Endothelial cell of umbilical vein (primary cell): ENCODE measurements around the gene GIMAP8. TPM values are rescaled to one million over a fixed set of nuclear protein-coding genes. Genes with fewer than 3 reads are reported as not detected.

Experiments used
- BruUV-seq: library from RNA; stranded (reverse); fragments of 400-500 nt; replicated peaks from 2 replicates; lab custom pipeline; 2021; lab: Mats Ljungman, UMichigan
- CTCF ChIA-PET: fragments of 300-600, 350-600 bp; sonication (Branson Sonifier 250); formaldehyde crosslinking; loops from one replicate; lab custom pipeline; 2021; ENCODE audit warnings: antibody characterized with exemption, inconsistent platforms; lab: Charles Lee
- POLR2A ChIA-PET: fragments of 300-600, 350-600 bp; sonication (Branson Sonifier 250); formaldehyde crosslinking; loops from one replicate; lab custom pipeline; 2021; ENCODE audit warnings: antibody characterized with exemption, inconsistent platforms; lab: Charles Lee
- DNase-seq: peaks from one replicate; pipeline ENCODE4 v3.0.0-alpha.2; 2011; ENCODE audit warnings: low read depth, low spot score
- FAIRE-seq: peaks from 2 replicates; lab custom pipeline; 2011; peaks lifted over from hg19 to GRCh38; lab: Jason Lieb, UNC
- H2AFZ ChIP-seq: 2 replicates; pipeline ENCODE4 v1.6.0; 2012; ENCODE audit warnings: low read depth, low read length, control low read depth, inconsistent platforms
- H3K27ac ChIP-seq: 2 replicates; pipeline ENCODE4 v1.5.1; 2011; ENCODE audit warnings: low read depth, mild to moderate bottlenecking, control low read depth, low read length, moderate library complexity; ENCODE audit not compliant: insufficient read depth
- H3K27me3 ChIP-seq, 2 experiments: 2 replicates each; pipeline versions ENCODE4 v1.6.0 to v1.6.1; 2011; ENCODE audit warnings: low read length in 2 of 2, mixed read lengths in 1 of 2; ENCODE audit not compliant: control insufficient read depth in 2 of 2, insufficient read depth in 2 of 2
- H3K36me3 ChIP-seq, 2 experiments: 2 replicates in 1 of 2; 3 replicates in 1 of 2; pipeline ENCODE4 v1.5.1; 2011; ENCODE audit warnings: low read length in 2 of 2, mild to moderate bottlenecking in 1 of 2, moderate library complexity in 1 of 2; ENCODE audit not compliant: control insufficient read depth in 2 of 2, insufficient read depth in 2 of 2; ENCODE audit errors: extremely low read depth in 1 of 2
- H3K4me1 ChIP-seq: 3 replicates; pipeline ENCODE4 v1.5.1; 2011; ENCODE audit warnings: mild to moderate bottlenecking, low read length; ENCODE audit not compliant: control insufficient read depth, insufficient read depth; ENCODE audit errors: extremely low read depth
- H3K4me2 ChIP-seq: 2 replicates; pipeline ENCODE4 v1.6.1; 2011; ENCODE audit warnings: low read length, control low read depth, mixed read lengths; ENCODE audit not compliant: insufficient read depth
- H3K4me3 ChIP-seq, 3 experiments: fragments of 200-600 bp in 1 of 3; sonication (generic), shearing (Covaris generic) in 1 of 3; replicated peaks in 1 of 3; 2 replicates each; pipeline ENCODE4 v1.5.1; 2011 to 2016; ENCODE audit warnings: control low read depth in 3 of 3, low read length in 3 of 3, mild to moderate bottlenecking in 2 of 3, inconsistent platforms in 1 of 3, low read depth in 1 of 3, moderate library complexity in 1 of 3; ENCODE audit not compliant: insufficient read depth in 1 of 3
- H3K79me2 ChIP-seq: 2 replicates; pipeline ENCODE4 v1.6.0; 2012; ENCODE audit warnings: low read length, inconsistent platforms; ENCODE audit not compliant: control insufficient read depth, insufficient read depth
- H3K9ac ChIP-seq: replicated peaks from 2 replicates; pipeline ENCODE3; 2011; ENCODE audit warnings: low read length, control low read depth; ENCODE audit not compliant: insufficient read depth; ENCODE audit errors: extremely low read depth
- H3K9me1 ChIP-seq: replicated peaks from 3 replicates; pipeline ENCODE4 v1.6.0; 2011; ENCODE audit warnings: mild to moderate bottlenecking, low read length; ENCODE audit not compliant: control insufficient read depth, insufficient read depth; ENCODE audit errors: extremely low read depth
- H3K9me3 ChIP-seq: replicated peaks from 2 replicates; pipeline ENCODE4 v1.5.1; 2012; ENCODE audit warnings: low read length, inconsistent platforms; ENCODE audit not compliant: control insufficient read depth, insufficient read depth
- H4K20me1 ChIP-seq: replicated peaks from 2 replicates; pipeline ENCODE3; 2011; ENCODE audit warnings: mild to moderate bottlenecking, low read length; ENCODE audit not compliant: control insufficient read depth, insufficient read depth; ENCODE audit errors: extremely low read depth
- CTCF ChIP-seq, 2 donors: IDR thresholded peaks; 1 replicate in 1 of 2; 2 replicates in 1 of 2; pipeline ENCODE4 v1.5.1; 2011; ENCODE audit warnings: low read length in 2 of 2, mild to moderate bottlenecking in 2 of 2, moderate library complexity in 2 of 2, control low read depth in 1 of 2, inconsistent platforms in 1 of 2, low read depth in 1 of 2; ENCODE audit not compliant: insufficient read depth in 1 of 2; ENCODE audit errors: extremely low read depth in 1 of 2
- EZH2 ChIP-seq: IDR thresholded peaks from 2 replicates; pipeline ENCODE4 v1.6.1; 2012; ENCODE audit warnings: borderline replicate concordance, low read depth, mild to moderate bottlenecking, moderate library complexity, low read length, inconsistent platforms; ENCODE audit not compliant: severe bottlenecking
- FOS ChIP-seq: IDR thresholded peaks from 2 replicates; pipeline ENCODE4 v1.6.1; 2011; ENCODE audit warnings: mild to moderate bottlenecking, low read length, moderate library complexity, borderline replicate concordance; ENCODE audit not compliant: insufficient read depth
- JUN ChIP-seq: IDR thresholded peaks from 2 replicates; pipeline ENCODE4 v1.6.1; 2011; ENCODE audit warnings: borderline replicate concordance, low read depth; ENCODE audit not compliant: insufficient read length, insufficient read depth
- MAX ChIP-seq: IDR thresholded peaks from 2 replicates; pipeline ENCODE4 v1.6.1; 2011; ENCODE audit not compliant: insufficient read depth, insufficient read length
- MYC ChIP-seq: IDR thresholded peaks from one replicate; pipeline ENCODE4 v1.6.1; 2011; ENCODE audit warnings: mild to moderate bottlenecking, low read depth, low read length
- POLR2A ChIP-seq: IDR thresholded peaks from 2 replicates; pipeline ENCODE4 v1.6.1; 2012; ENCODE audit warnings: low read depth, mild to moderate bottlenecking, control low read depth, low read length
- dilution Hi-C: fragments of 300-500 bp; cut with MboI; formaldehyde crosslinking; loops from one replicate; pipeline ENCODE4 v1.15.0; 2019; ENCODE audit warnings: low sequenced_read_pairs; ENCODE audit not compliant: extremely low pct_ligation_motif_present
- intact Hi-C: fragments of 100-400 bp; cut with micrococcal nuclease; formaldehyde crosslinking; loops from one replicate; pipeline ENCODE4 v1.10.0; 2022
- polyA plus RNA-seq, 4 experiments: library from polyadenylated mRNA; depleted of rRNA in 3 of 4; stranded (reverse) in 3 of 4; unstranded in 1 of 4; fragments of >200 nt; gene quantifications; 2 replicates each; pipeline versions ENCODE4 v1.2.1 to v1.2.3, GENCODE V29; 2011 to 2012; ENCODE audit warnings: missing spikeins in 1 of 4
- total RNA-seq: library from RNA; stranded (reverse); gene quantifications from 2 replicates; pipeline ENCODE4 v1.2.3, GENCODE V29; 2021

Gene GIMAP8
- total and polyA plus RNA-seq, 2 donors (not counting 3 experiments of a cell fraction or from before 2014, with no cell fraction given), result 32.2 to 71.8 TPM

GRCh38 chr7:150515248-150516147 is 65.1 kb downstream of the GIMAP8 start:
- POLR2A ChIA-PET, result interaction anchor here (0.7 to 1.5 kb wide), 5 partner anchors 11 to 71 kb away, joined by 3 to 4 read pairs (median 4); partner anchors contain the start of gene GIMAP4
- FAIRE-seq (peak; percentile 42), DNase-seq (peak; percentile 52)
- peaks cover 6 to 8% of the 10 kb centered on the region in 2 experiments for H3K36me3 ChIP-seq
- peak overlapping the region; percentile 69 to 92 (median 91) for H3K4me3 ChIP-seq
- no peaks in the 10 kb centered on the region for H4K20me1 ChIP-seq
- TF ChIP-seq MAX (no peak), POLR2A (peak; percentile 52)
- dilution Hi-C loops, result no loop called here
- H3K27me3 ChIP-seq, result no peaks in the 10 kb centered on the region
- H3K4me2 ChIP-seq, result peak overlapping the region; percentile 99
- H3K27ac ChIP-seq, result peak overlapping the region; percentile 61
- H3K4me1 ChIP-seq, result peaks cover 21% of the 10 kb centered on the region
- H3K9me3 ChIP-seq, result no peaks in the 10 kb centered on the region
- H2AFZ ChIP-seq, result peak overlapping the region; percentile 78
- intact Hi-C loops, result loop anchor here (1.0 to 5.0 kb wide), 10 partner anchors 31 to 239 kb away; partner anchors contain the start of genes GIMAP1, GIMAP2 and GIMAP5
- CTCF ChIA-PET, result interaction anchor here (0.6 to 1.9 kb wide), 8 partner anchors 10 to 263 kb away, joined by 3 to 16 read pairs (median 4); partner anchors contain the start of gene GIMAP8
- H3K9ac ChIP-seq, result peak overlapping the region; percentile 80
- peaks cover 55% of the 10 kb centered on the region for H3K79me2 ChIP-seq
- no peaks in the 10 kb centered on the region for H3K9me1 ChIP-seq
- BruUV-seq, result no TSS peak

GRCh38 chr7:150516956-150517745 is 66.7 kb downstream of the GIMAP8 start:
- CTCF ChIA-PET, result interaction anchor here (1.5 kb wide), 1 partner anchor 108 kb away, joined by 3 read pairs; no protein-coding TSS in a partner anchor
- FAIRE-seq, result peak; percentile 35
- POLR2A ChIA-PET, result no interaction called here
- peaks cover 6 to 12% of the 10 kb centered on the region in 2 experiments for H3K36me3 ChIP-seq
- BruUV-seq, result no TSS peak
- H3K79me2 ChIP-seq, result peaks cover 55% of the 10 kb centered on the region
- H3K9me1 ChIP-seq, result no peaks in the 10 kb centered on the region
- dilution Hi-C loops, result no loop called here
- peaks cover 21% of the 10 kb centered on the region for H3K4me1 ChIP-seq
- H3K9me3 ChIP-seq, result no peaks in the 10 kb centered on the region
- DNase-seq, result peak; percentile 63
- no peaks in the 10 kb centered on the region for H4K20me1 ChIP-seq
- H3K4me3 ChIP-seq, result peak overlapping the region; percentile 69 to 92 (median 91)
- intact Hi-C loops, result loop anchor here (5.0 kb wide), 3 partner anchors 50 to 220 kb away; partner anchors contain the start of genes GIMAP2 and GIMAP5
- peak overlapping the region; percentile 99 for H3K4me2 ChIP-seq
- peak overlapping the region; percentile 61 for H3K27ac ChIP-seq
- no peaks in the 10 kb centered on the region for H3K27me3 ChIP-seq
- no peak for TF ChIP-seq CTCF (IDR thresholded peaks at IDR 0.05; ENCODE audit: extremely low read depth in 1 of 2, insufficient read depth in 1 of 2, low read depth in 1 of 2, low read length in 2 of 2)
- TF ChIP-seq JUN, result peak; percentile 75
- TF ChIP-seq EZH2, result no peak
- peak; percentile 52 for TF ChIP-seq FOS
- no peak for TF ChIP-seq MYC
- TF ChIP-seq POLR2A, result no peak
- no peak overlapping the region for H2AFZ ChIP-seq
- H3K9ac ChIP-seq, result peak overlapping the region; percentile 80
